Right lobe of liver (tissue), 6 donors: ENCODE data around the gene FAM13A. TPM values are rescaled to one million over a fixed set of nuclear protein-coding genes. Genes with fewer than 3 reads are reported as not detected.

Experiments used
- ATAC-seq, 4 donors: fragments of 200-7000 bp; cut with Tn5 transposase; one replicate each; pipeline ENCODE4 v1.9.1; 2020; ENCODE audit warnings: mild to moderate bottlenecking in 4 of 4, moderate library complexity in 4 of 4
- DNase-seq, 3 donors: peaks; one replicate each; pipeline ENCODE4 v3.0.0-alpha.2; 2020
- H3K27ac ChIP-seq, 3 donors: fragments of 200-600 bp; one replicate each; pipeline ENCODE4 v1.8.0; 2022
- H3K27me3 ChIP-seq, 2 donors: fragments of 200-600 bp; one replicate each; pipeline ENCODE4 v1.8.0; 2022
- H3K36me3 ChIP-seq, 4 donors: fragments of 200-600 bp; sonication (generic) in 1 of 4; one replicate each; pipeline versions ENCODE4 v1.5.1 to v1.8.0; 2017 to 2022; ENCODE audit warnings: control low read depth in 1 of 4
- H3K4me1 ChIP-seq, 4 donors: fragments of 200-600 bp; sonication (generic) in 1 of 4; one replicate each; pipeline versions ENCODE4 v1.5.1 to v1.8.0; 2017 to 2022; ENCODE audit warnings: control low read depth in 1 of 4
- H3K4me3 ChIP-seq, 3 donors: fragments of 200-600 bp; one replicate each; pipeline ENCODE4 v1.8.0; 2022
- H3K9me3 ChIP-seq, 4 donors: fragments of 200-600 bp; sonication (generic) in 1 of 4; one replicate each; pipeline versions ENCODE4 v1.5.1 to v1.8.0; 2017 to 2022; ENCODE audit warnings: control low read depth in 1 of 4
- CTCF ChIP-seq, 4 donors: fragments of 200-600 bp in 3 of 4; fragments of 450-650 bp in 1 of 4; IDR thresholded peaks; one replicate each; pipeline versions ENCODE4 v1.5.1 to v1.8.0; 2016 to 2022; ENCODE audit warnings: antibody characterized with exemption in 4 of 4, mild to moderate bottlenecking in 2 of 4
- POLR2A ChIP-seq: fragments of 450-650 bp; IDR thresholded peaks from one replicate; pipeline ENCODE4 v1.6.1; 2017; ENCODE audit warnings: antibody characterized with exemption, mild to moderate bottlenecking
- WGBS: methylation state at CpG from one replicate; pipeline ENCODE4 v1.1.6; 2018; ENCODE audit warnings: low coverage, low lambda C conversion rate; ENCODE audit not compliant: insufficient coverage; ENCODE audit errors: missing lambda C conversion rate; 5-methylcytosine and 5-hydroxymethylcytosine counted together
- intact Hi-C, 2 donors: fragments of 100-400 bp; cut with DNase I; formaldehyde crosslinking; loops; one replicate each; pipeline versions ENCODE4 v1.11.2 to v1.14.1; 2022
- total RNA-seq, 6 experiments: library from RNA; depleted of rRNA in 2 of 6; stranded (reverse); fragments of >200 nt in 2 of 6; fragmentation: NEBNext Ultra II Directional in 3 of 6; extraction: Animal tissue kit (Norgen Biotek cat#: 25700) in 3 of 6; gene quantifications; one replicate each; pipeline versions ENCODE4 v1.1.0 to v1.2.4, GENCODE V29; 2016 to 2023
- donor health status: DM: no; HTN: yes; CAD: no.
- donor health status: DM: no; HTN: no; CAD: no.
- donor health status: DM: no; HTN: no; CAD: no.
- donor health status: DM: no; HTN: yes; CAD: no.
- donor health status: DM: no; HTN: yes; CAD: no.

FAM13A gene
- total RNA-seq, 6 experiments from 2014 or later = 28.3 to 82.5 (median 51.7) TPM

- Histone ChIP-seq H3K27ac (no peak overlapping the region), H3K4me1 (no peaks in the 10 kb centered on the region), H3K36me3 (no peaks in the 10 kb centered on the region), H3K9me3 (no peaks in the 10 kb centered on the region), H3K4me3 (no peak overlapping the region), H3K27me3 (no peaks in the 10 kb centered on the region)
- peak in 1 of 3 donors; percentile 69 for DNase-seq
- TF ChIP-seq CTCF (IDR thresholded peaks at IDR 0.05) = peak; percentile 82 to 96 (median 86)
- no peak for TF ChIP-seq POLR2A
- intact Hi-C loops = loop anchor here in 1 of 2 donors (10.0 kb wide), 2 partner anchors 209 to 319 kb away; no protein-coding TSS in a partner anchor
- 9% methylated on average over 4 of the region's 4 CpGs for WGBS
- ATAC-seq = peak; percentile 100
Observed at GRCh38 chr4:89024051-89024675, 32.8 kb downstream of the FAM13A start.

- no peak overlapping the region for H3K27ac ChIP-seq
- 100% methylated on average over 1 of the region's 1 CpG for WGBS
- no peaks in the 10 kb centered on the region for H3K9me3 ChIP-seq
- H3K27me3 ChIP-seq = no peaks in the 10 kb centered on the region
- ATAC-seq = no peak
- no peak overlapping the region for H3K4me3 ChIP-seq
- no peaks in the 10 kb centered on the region for H3K4me1 ChIP-seq
- DNase-seq = no peak
- no peaks in the 10 kb centered on the region for H3K36me3 ChIP-seq
- TF ChIP-seq POLR2A (no peak), CTCF (IDR thresholded peaks at IDR 0.05) (no peak)
- intact Hi-C loops = loop anchor here in 1 of 2 donors (10.0 kb wide), 2 partner anchors 208 to 318 kb away; no protein-coding TSS in a partner anchor
Observed at GRCh38 chr4:89023140-89023539, 33.8 kb downstream of the FAM13A start.

- no peak overlapping the region for H3K27ac ChIP-seq
- DNase-seq (no peak), ATAC-seq (no peak)
- H3K4me1 ChIP-seq = no peaks in the 10 kb centered on the region
- H3K36me3 ChIP-seq = no peaks in the 10 kb centered on the region
- intact Hi-C loops = loop anchor here in 1 of 2 donors (10.0 kb wide), 2 partner anchors 208 to 318 kb away; no protein-coding TSS in a partner anchor
- no peak for TF ChIP-seq POLR2A
- no peak for TF ChIP-seq CTCF (IDR thresholded peaks at IDR 0.05)
- 76% methylated on average over 7 of the region's 7 CpGs for WGBS
- H3K4me3 ChIP-seq = no peak overlapping the region
- H3K9me3 ChIP-seq = no peaks in the 10 kb centered on the region
- H3K27me3 ChIP-seq = no peaks in the 10 kb centered on the region
Observed at GRCh38 chr4:89022426-89023128, 34.4 kb downstream of the FAM13A start.

GRCh38 chr4:89021684-89022083 lies 35.3 kb downstream of the FAM13A start:
- Histone ChIP-seq H3K27me3 (no peaks in the 10 kb centered on the region), H3K36me3 (no peaks in the 10 kb centered on the region), H3K4me1 (no peaks in the 10 kb centered on the region), H3K27ac (no peak overlapping the region), H3K4me3 (no peak overlapping the region), H3K9me3 (no peaks in the 10 kb centered on the region)
- ATAC-seq (no peak), DNase-seq (no peak)
- TF ChIP-seq CTCF (IDR thresholded peaks at IDR 0.05) (no peak), POLR2A (no peak)
- intact Hi-C loops = loop anchor here in 1 of 2 donors (10.0 kb wide), 2 partner anchors 207 to 317 kb away; no protein-coding TSS in a partner anchor
- WGBS = 55% methylated on average over 2 of the region's 2 CpGs
